HG03439 (cell line): Measurements from ENCODE around the gene RBM47.

Source experiments
- ATAC-seq: cut with Tn5 transposase; IDR thresholded peaks from one replicate; pipeline ENCODE4 v1.9.1; 2021; ENCODE audit warnings: mild to moderate bottlenecking, moderate library complexity; ENCODE audit not compliant: unreplicated experiment

Gene RBM47

GRCh38 chr4:40592034-40592433, 37.6 kb downstream of the RBM47 start:
- ATAC-seq: no peak

- no peak for ATAC-seq
Measured at GRCh38 chr4:40587826-40588225, 41.8 kb downstream of the RBM47 start.

- ATAC-seq: no peak
Measured at GRCh38 chr4:40587351-40587750, 42.3 kb downstream of the RBM47 start.

- no peak for ATAC-seq
Measured at GRCh38 chr4:40586729-40587128, 42.9 kb downstream of the RBM47 start.

- no peak for ATAC-seq
Measured at GRCh38 chr4:40586034-40586433, 43.6 kb downstream of the RBM47 start.

- no peak for ATAC-seq
Measured at GRCh38 chr4:40585201-40585799, 44.4 kb downstream of the RBM47 start.

- ATAC-seq: no peak
Measured at GRCh38 chr4:40584517-40585141, 45.0 kb downstream of the RBM47 start.

GRCh38 chr4:40583850-40584439, 45.7 kb downstream of the RBM47 start:
- ATAC-seq: no peak

- ATAC-seq: no peak
Measured at GRCh38 chr4:40582413-40582812, 47.3 kb downstream of the RBM47 start.

GRCh38 chr4:40581254-40582140, 48.2 kb downstream of the RBM47 start:
- ATAC-seq: no peak

- no peak for ATAC-seq
Measured at GRCh38 chr4:40579983-40580382, 49.7 kb downstream of the RBM47 start.

GRCh38 chr4:40577588-40578253, 51.9 kb downstream of the RBM47 start:
- ATAC-seq: no peak

GRCh38 chr4:40576651-40577480, 52.8 kb downstream of the RBM47 start:
- ATAC-seq: peak; percentile 56

- ATAC-seq: no peak
Measured at GRCh38 chr4:40575846-40576245, 53.8 kb downstream of the RBM47 start.

- ATAC-seq: no peak
Measured at GRCh38 chr4:40573593-40574311, 55.9 kb downstream of the RBM47 start.

GRCh38 chr4:40572692-40573310, 56.9 kb downstream of the RBM47 start:
- no peak for ATAC-seq

GRCh38 chr4:40571208-40571607, 58.5 kb downstream of the RBM47 start:
- no peak for ATAC-seq

- no peak for ATAC-seq
Measured at GRCh38 chr4:40570348-40571077, 59.2 kb downstream of the RBM47 start.
